H1 (cell line): Measurements from ENCODE around the gene LCMT1. TPM values are rescaled to one million over a fixed set of nuclear protein-coding genes. Genes with fewer than 3 reads are reported as not detected.

Source experiments
- CTCF ChIA-PET: fragments of 300-600 bp; sonication (Branson Sonifier 250); formaldehyde crosslinking; loops from one replicate; lab custom pipeline; 2021; ENCODE audit not compliant: partially characterized antibody; lab: Charles Lee
- POLR2A ChIA-PET: fragments of 300-600 bp; sonication (Branson Sonifier 250); formaldehyde crosslinking; loops from one replicate; lab custom pipeline; 2021; ENCODE audit warnings: inconsistent platforms; ENCODE audit not compliant: partially characterized antibody; lab: Charles Lee
- DNase-seq, 2 experiments: peaks; one replicate each; pipeline versions ENCODE4 v3.0.0 to v3.0.0-alpha.2; 2010 to 2022; ENCODE audit warnings: low spot score in 2 of 2, low read depth in 1 of 2, mixed read lengths in 1 of 2
- FAIRE-seq: peaks from 2 replicates; lab custom pipeline; 2011; peaks lifted over from hg19 to GRCh38; lab: Jason Lieb, UNC
- H2AFZ ChIP-seq: 2 replicates; pipeline ENCODE4 v1.8.1; 2012; ENCODE audit warnings: low read length, inconsistent platforms
- H2AK5ac ChIP-seq: 2 replicates; pipeline ENCODE4 v1.6.1; 2013; ENCODE audit warnings: low read depth, low read length
- H2BK120ac ChIP-seq: replicated peaks from 2 replicates; pipeline ENCODE3; 2013; ENCODE audit warnings: low read depth, low read length, inconsistent platforms
- H2BK12ac ChIP-seq: 2 replicates; pipeline ENCODE4 v1.6.1; 2013; ENCODE audit warnings: low read depth, low read length
- H2BK15ac ChIP-seq: 2 replicates; pipeline ENCODE4 v1.6.1; 2013; ENCODE audit warnings: low read length
- H2BK20ac ChIP-seq: 2 replicates; pipeline ENCODE4 v1.6.1; 2013; ENCODE audit warnings: low read length
- H2BK5ac ChIP-seq: 2 replicates; pipeline ENCODE4 v1.6.1; 2013; ENCODE audit warnings: low read depth, low read length
- H3K14ac ChIP-seq: 2 replicates; pipeline ENCODE4 v1.6.1; 2013; ENCODE audit warnings: inconsistent platforms; ENCODE audit not compliant: insufficient read length
- H3K18ac ChIP-seq: 2 replicates; pipeline ENCODE4 v1.6.1; 2013; ENCODE audit warnings: low read length; ENCODE audit errors: extremely low read depth
- H3K23ac ChIP-seq: 2 replicates; pipeline ENCODE4 v1.6.1; 2013; ENCODE audit warnings: inconsistent platforms; ENCODE audit not compliant: insufficient read length
- H3K23me2 ChIP-seq: 2 replicates; pipeline ENCODE4 v1.6.1; 2013; ENCODE audit warnings: low read depth, low read length
- H3K27ac ChIP-seq: 2 replicates; pipeline ENCODE4 v1.6.1; 2011; ENCODE audit warnings: low read depth, low read length, inconsistent platforms
- H3K27me3 ChIP-seq, 4 experiments: replicated peaks in 1 of 4; 1 replicate in 1 of 4; 2 replicates in 3 of 4; pipeline versions ENCODE4 v1.6.1 to v1.8.1; 2011 to 2013; ENCODE audit warnings: low read length in 3 of 4, mild to moderate bottlenecking in 3 of 4, inconsistent platforms in 2 of 4, mixed read lengths in 2 of 4, moderate library complexity in 1 of 4; ENCODE audit not compliant: control insufficient read depth in 3 of 4, insufficient read depth in 3 of 4; ENCODE audit errors: extremely low read depth in 1 of 4
- H3K36me3 ChIP-seq, 4 experiments: 2 replicates each; pipeline versions ENCODE4 v1.6.1 to v1.8.1; 2011 to 2013; ENCODE audit warnings: mild to moderate bottlenecking in 4 of 4, low read length in 3 of 4, moderate library complexity in 2 of 4, control low read depth in 1 of 4, inconsistent platforms in 1 of 4; ENCODE audit not compliant: insufficient read depth in 4 of 4, control insufficient read depth in 2 of 4
- H3K4ac ChIP-seq: replicated peaks from 2 replicates; pipeline ENCODE3; 2013; ENCODE audit warnings: low read length, low read depth, mixed read lengths, inconsistent platforms; ENCODE audit not compliant: insufficient read length
- H3K4me1 ChIP-seq, 4 experiments: replicated peaks in 1 of 4; 1 replicate in 1 of 4; 2 replicates in 3 of 4; pipeline versions ENCODE4 v1.6.1 to v1.8.1; 2011 to 2013; ENCODE audit warnings: low read length in 3 of 4, inconsistent platforms in 2 of 4, mixed read lengths in 1 of 4; ENCODE audit not compliant: insufficient read depth in 4 of 4, control insufficient read depth in 3 of 4
- H3K4me2 ChIP-seq, 2 experiments: 2 replicates each; pipeline versions ENCODE4 v1.6.1 to v1.8.1; 2011 to 2013; ENCODE audit warnings: low read depth in 2 of 2, low read length in 2 of 2, control low read depth in 1 of 2, inconsistent platforms in 1 of 2, mild to moderate bottlenecking in 1 of 2; ENCODE audit not compliant: insufficient read depth in 1 of 2
- H3K4me3 ChIP-seq, 4 experiments: fragments of 200-600, 300-600 bp in 1 of 4; sonication (generic), shearing (Covaris generic), sonication (Bioruptor Twin) in 1 of 4; 2 replicates each; pipeline versions ENCODE4 v1.5.1 to v1.8.1; 2011 to 2016; ENCODE audit warnings: low read length in 4 of 4, low read depth in 3 of 4, control low read depth in 2 of 4, inconsistent platforms in 2 of 4, mild to moderate bottlenecking in 2 of 4, mixed read lengths in 1 of 4, moderate library complexity in 1 of 4; ENCODE audit not compliant: insufficient read depth in 2 of 4; ENCODE audit errors: extremely low read depth in 1 of 4
- H3K56ac ChIP-seq: replicated peaks from 2 replicates; pipeline ENCODE3; 2013; ENCODE audit warnings: low read depth, mild to moderate bottlenecking, mixed read lengths, low read length, inconsistent platforms; ENCODE audit not compliant: insufficient read length
- H3K79me1 ChIP-seq: 2 replicates; pipeline ENCODE4 v1.6.1; 2013; ENCODE audit warnings: low read depth, low read length, control low read depth
- H3K79me2 ChIP-seq, 2 experiments: 2 replicates each; pipeline versions ENCODE4 v1.6.1 to v1.8.1; 2012 to 2013; ENCODE audit warnings: low read length in 2 of 2, mild to moderate bottlenecking in 2 of 2, inconsistent platforms in 1 of 2; ENCODE audit not compliant: insufficient read depth in 2 of 2, control insufficient read depth in 1 of 2
- H3K9ac ChIP-seq, 4 experiments: replicated peaks in 1 of 4; 1 replicate in 1 of 4; 2 replicates in 3 of 4; pipeline versions ENCODE4 v1.6.1 to v1.8.1; 2011 to 2013; ENCODE audit warnings: low read depth in 3 of 4, low read length in 3 of 4, control low read depth in 2 of 4, mild to moderate bottlenecking in 2 of 4, moderate library complexity in 2 of 4, inconsistent platforms in 1 of 4; ENCODE audit errors: extremely low read depth in 1 of 4
- H3K9me3 ChIP-seq, 2 experiments: 2 replicates each; pipeline versions ENCODE4 v1.6.1 to v1.8.1; 2012 to 2013; ENCODE audit warnings: mild to moderate bottlenecking in 2 of 2, moderate library complexity in 2 of 2, control low read depth in 1 of 2, inconsistent platforms in 1 of 2, low read depth in 1 of 2, low read length in 1 of 2, mixed read lengths in 1 of 2; ENCODE audit not compliant: insufficient read depth in 2 of 2
- H4K20me1 ChIP-seq, 2 experiments: replicated peaks in 1 of 2; 2 replicates each; pipeline versions ENCODE3 to v1.8.1; 2011 to 2013; ENCODE audit warnings: inconsistent platforms in 2 of 2, low read length in 2 of 2, mild to moderate bottlenecking in 1 of 2; ENCODE audit not compliant: insufficient read depth in 2 of 2, control insufficient read depth in 1 of 2
- H4K5ac ChIP-seq: 2 replicates; pipeline ENCODE4 v1.6.1; 2013; ENCODE audit warnings: low read length, low read depth, mixed read lengths, inconsistent platforms; ENCODE audit not compliant: insufficient read length
- H4K8ac ChIP-seq: 2 replicates; pipeline ENCODE4 v1.8.0; 2013; ENCODE audit warnings: mild to moderate bottlenecking, moderate library complexity, low read length, inconsistent platforms; ENCODE audit not compliant: insufficient read depth; ENCODE audit errors: extremely low read depth
- H4K91ac ChIP-seq: replicated peaks from 2 replicates; pipeline ENCODE3; 2013; ENCODE audit warnings: low read length, mixed read lengths, inconsistent platforms; ENCODE audit not compliant: insufficient read length
- EZH2 ChIP-seq: fragments of 200-600 bp; sonication (generic); IDR thresholded peaks from 2 replicates; pipeline ENCODE4 v1.7.1; 2012; ENCODE audit warnings: low read depth, mild to moderate bottlenecking, moderate library complexity, low read length, inconsistent platforms; ENCODE audit not compliant: severe bottlenecking
- HDAC6 ChIP-seq: IDR thresholded peaks from one replicate; pipeline ENCODE4 v1.7.1; 2012; ENCODE audit warnings: low read depth, mild to moderate bottlenecking, inconsistent platforms, low read length, moderate library complexity
- TBP ChIP-seq: IDR thresholded peaks from 2 replicates; pipeline ENCODE4 v1.6.1; 2011; ENCODE audit warnings: low read depth, low read length, improper control_type of control experiment
- WGBS, 2 experiments: shearing (Covaris generic) in 1 of 2; methylation state at CpG; one replicate each; pipeline versions ENCODE4 v1.1.6 to v1.1.7; 2013 to 2015; ENCODE audit warnings: low lambda C conversion rate in 2 of 2, mixed read lengths in 2 of 2, inconsistent platforms in 1 of 2, low coverage in 1 of 2, missing lambda C conversion rate in 1 of 2; ENCODE audit not compliant: insufficient replicate concordance in 2 of 2, insufficient coverage in 1 of 2, insufficient read length in 1 of 2; ENCODE audit errors: extremely low coverage in 1 of 2, missing lambda C conversion rate in 1 of 2; 5-methylcytosine and 5-hydroxymethylcytosine counted together
- polyA plus RNA-seq, 7 experiments: library from polyadenylated mRNA; depleted of rRNA in 3 of 7; stranded (reverse) in 5 of 7; unstranded in 2 of 7; fragments of >200 nt in 5 of 7; fragments of 200-250 nt in 2 of 7; gene quantifications; 1 replicate in 5 of 7; 2 replicates in 1 of 7; 4 replicates in 1 of 7; pipeline versions ENCODE4 v1.2.1 to v1.2.3, GENCODE V29; 2011 to 2013; ENCODE audit warnings: missing spikeins in 2 of 7, mixed read lengths in 2 of 7
- total RNA-seq: library from RNA; stranded (reverse); fragmentation: NEBNext Ultra II Directional; extraction: Animal tissue kit (Norgen Biotek cat#: 25700); gene quantifications from 2 replicates; pipeline ENCODE4 v1.2.1, GENCODE V29; 2021

The LCMT1 gene
- total and polyA plus RNA-seq, 2 of the 8 experiments (the other 6 are each of a cell fraction or from before 2014, with no cell fraction given): 61.0 to 80.8 TPM

DNA sequence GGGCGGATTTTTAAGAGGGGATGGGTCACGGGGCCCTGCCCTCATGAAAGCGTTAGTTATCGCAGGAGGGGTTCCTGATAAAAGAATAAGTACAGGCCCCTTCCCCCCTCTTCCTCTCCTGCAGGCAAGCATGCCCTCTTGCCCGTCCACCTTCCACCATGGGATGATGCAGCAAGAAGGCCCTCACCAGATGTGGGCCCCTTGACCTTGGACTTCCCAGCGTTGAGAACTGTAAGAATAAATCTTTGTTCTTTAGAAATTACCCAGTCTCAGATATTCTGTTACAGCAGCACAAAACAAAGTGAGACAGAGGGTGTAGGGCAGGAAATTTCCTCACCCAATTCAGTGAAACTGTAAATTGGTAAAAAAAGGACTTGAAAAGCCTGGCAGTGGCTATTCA lies 27.8 kb upstream of the LCMT1 start:
- Histone ChIP-seq H2BK120ac (no peak overlapping the region), H2BK5ac (no peak overlapping the region), H4K20me1 (no peaks in the 10 kb centered on the region), H3K14ac (no peak overlapping the region), H2BK15ac (no peak overlapping the region), H3K23me2 (no peaks in the 10 kb centered on the region), H3K9me3 (no peaks in the 10 kb centered on the region), H2BK12ac (no peak overlapping the region), H3K18ac (no peak overlapping the region), H3K4me3 (no peak overlapping the region), H3K56ac (no peak overlapping the region), H3K27me3 (peaks cover 0 to 1% (median 0%) of the 10 kb centered on the region in 4 experiments; a peak in 1 of 7 replicates), H3K4ac (no peak overlapping the region), H3K79me1 (no peaks in the 10 kb centered on the region), H3K79me2 (no peaks in the 10 kb centered on the region), H3K36me3 (no peaks in the 10 kb centered on the region), H3K4me2 (no peak overlapping the region), H4K5ac (no peak overlapping the region), H2AFZ (no peak overlapping the region), H3K23ac (no peak overlapping the region), H3K9ac (no peak overlapping the region), H2AK5ac (no peak overlapping the region), H3K4me1 (no peaks in the 10 kb centered on the region), H4K8ac (no peak overlapping the region), H4K91ac (no peak overlapping the region), H3K27ac (no peak overlapping the region), H2BK20ac (no peak overlapping the region)
- TF ChIP-seq TBP: no peak
- no peak for TF ChIP-seq HDAC6
- TF ChIP-seq EZH2: no peak
- 88% methylated on average over 6 of the region's 6 CpGs; no CpG with 5 or more reads in 1 of the 2 experiments for WGBS, 2 experiments
- ChIA-PET CTCF (no interaction called here), POLR2A (no interaction called here)
- FAIRE-seq (no peak), DNase-seq (no peak)
